Fibroblast of pulmonary artery (primary cell): ENCODE data around the gene FMO4.
"Not testable (repeated sequence)": the region's sequence is repeated elsewhere in the genome, so short reads cannot be mapped to it uniquely, and the experiment has no call there.

ENCODE experiments used
- DNase-seq: peaks from one replicate; pipeline ENCODE4 v3.0.0-alpha.2; 2010; ENCODE audit warnings: low read depth
- H3K4me3 ChIP-seq: replicated peaks from 2 replicates; pipeline ENCODE4 v1.5.1; 2011; ENCODE audit warnings: low read depth, mild to moderate bottlenecking, control low read depth, low read length, moderate library complexity
- TF ChIP-seq, protein P1 (sequence below): IDR thresholded peaks from 2 replicates; pipeline ENCODE4 v1.5.1; 2011; ENCODE audit warnings: mild to moderate bottlenecking, control low read depth, low read length, inconsistent platforms; ENCODE audit errors: missing control alignments

FMO4 gene

GRCh38 chr1:171381866-171382210 is 67.9 kb downstream of the FMO4 start:
- TF ChIP-seq, protein P1, sequence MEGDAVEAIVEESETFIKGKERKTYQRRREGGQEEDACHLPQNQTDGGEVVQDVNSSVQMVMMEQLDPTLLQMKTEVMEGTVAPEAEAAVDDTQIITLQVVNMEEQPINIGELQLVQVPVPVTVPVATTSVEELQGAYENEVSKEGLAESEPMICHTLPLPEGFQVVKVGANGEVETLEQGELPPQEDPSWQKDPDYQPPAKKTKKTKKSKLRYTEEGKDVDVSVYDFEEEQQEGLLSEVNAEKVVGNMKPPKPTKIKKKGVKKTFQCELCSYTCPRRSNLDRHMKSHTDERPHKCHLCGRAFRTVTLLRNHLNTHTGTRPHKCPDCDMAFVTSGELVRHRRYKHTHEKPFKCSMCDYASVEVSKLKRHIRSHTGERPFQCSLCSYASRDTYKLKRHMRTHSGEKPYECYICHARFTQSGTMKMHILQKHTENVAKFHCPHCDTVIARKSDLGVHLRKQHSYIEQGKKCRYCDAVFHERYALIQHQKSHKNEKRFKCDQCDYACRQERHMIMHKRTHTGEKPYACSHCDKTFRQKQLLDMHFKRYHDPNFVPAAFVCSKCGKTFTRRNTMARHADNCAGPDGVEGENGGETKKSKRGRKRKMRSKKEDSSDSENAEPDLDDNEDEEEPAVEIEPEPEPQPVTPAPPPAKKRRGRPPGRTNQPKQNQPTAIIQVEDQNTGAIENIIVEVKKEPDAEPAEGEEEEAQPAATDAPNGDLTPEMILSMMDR, result no peak
- H3K4me3 ChIP-seq, result no peak overlapping the region
- no peak for DNase-seq

DNA sequence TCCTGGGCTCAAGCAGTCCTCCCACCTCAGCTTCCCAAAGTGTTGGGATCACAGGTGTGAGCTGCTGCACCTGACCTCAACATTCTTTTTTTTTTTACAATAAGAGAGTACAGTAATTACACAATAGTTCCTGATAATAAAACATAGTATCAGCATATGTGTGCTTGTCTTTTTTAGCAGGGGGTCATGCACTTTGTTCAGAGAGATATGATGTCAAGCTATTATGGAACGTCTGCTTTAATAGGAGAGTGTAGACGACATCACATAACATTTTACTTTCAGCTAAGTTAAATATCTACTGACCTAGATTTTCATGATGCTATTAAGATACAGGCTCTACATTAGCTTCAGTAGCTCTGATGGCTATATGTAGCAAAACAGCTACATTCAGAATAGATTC is 70.5 kb downstream of the FMO4 start:
- H3K4me3 ChIP-seq, result no peak overlapping the region
- TF ChIP-seq, protein P1, result no peak
- DNase-seq, result no peak

GRCh38 chr1:171389171-171389570 is 75.2 kb downstream of the FMO4 start:
- no peak overlapping the region for H3K4me3 ChIP-seq
- TF ChIP-seq, protein P1, result no peak
- peak; percentile 8 for DNase-seq

DNA sequence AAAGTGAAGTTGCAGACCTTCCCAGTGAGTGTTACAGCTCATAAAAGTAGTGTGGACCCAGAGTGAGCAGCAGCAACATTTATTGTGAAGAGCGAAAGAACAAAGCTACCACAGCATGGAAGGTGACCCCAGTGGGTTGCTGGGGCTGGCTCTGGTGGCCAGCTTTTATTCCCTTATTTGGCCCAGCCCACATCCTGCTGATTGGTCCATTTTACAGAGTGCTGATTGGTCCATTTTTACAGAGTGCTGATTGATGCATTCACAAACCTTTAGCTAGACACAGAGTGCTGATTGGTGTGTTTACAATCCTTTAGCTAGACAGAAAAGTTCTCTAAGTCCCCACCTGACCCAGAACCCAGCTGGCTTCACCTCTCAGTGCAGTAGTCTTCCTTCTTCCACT is 76.8 kb downstream of the FMO4 start:
- not testable (repeated sequence) for H3K4me3 ChIP-seq, DNase-seq
